HG03571 (cell line): ENCODE results near the gene OPTN.
"Not testable (repeated sequence)": the region's sequence is repeated elsewhere in the genome, so short reads cannot be mapped to it uniquely, and the experiment has no call there.

Experiments used
- ATAC-seq: cut with Tn5 transposase; IDR thresholded peaks from one replicate; pipeline ENCODE4 v1.9.1; 2021; ENCODE audit not compliant: unreplicated experiment

Gene OPTN

GRCh38 chr10:13118784-13119410 lies 18.9 kb downstream of the OPTN start:
- no peak for ATAC-seq

- no peak for ATAC-seq
These were observed 21.0 kb downstream of the OPTN start for GRCh38 chr10:13120786-13121499.

GRCh38 chr10:13121500-13121854 lies 21.5 kb downstream of the OPTN start:
- ATAC-seq = no peak

GRCh38 chr10:13136651-13137050 lies 36.7 kb downstream of the OPTN start:
- no peak for ATAC-seq

GRCh38 chr10:13139150-13139549 lies 39.2 kb downstream of the OPTN start:
- ATAC-seq = no peak

GRCh38 chr10:13139676-13140075 lies 39.7 kb downstream of the OPTN start:
- ATAC-seq = no peak

- ATAC-seq = no peak
These were observed 40.7 kb downstream of the OPTN start for GRCh38 chr10:13140627-13141190.

GRCh38 chr10:13143766-13144165 lies 43.8 kb downstream of the OPTN start:
- ATAC-seq = no peak

GRCh38 chr10:13144814-13145213 lies 44.9 kb downstream of the OPTN start:
- no peak for ATAC-seq

- ATAC-seq = no peak
These were observed 46.4 kb downstream of the OPTN start for GRCh38 chr10:13146379-13146778.

- no peak for ATAC-seq
These were observed 47.2 kb downstream of the OPTN start for GRCh38 chr10:13147161-13147560.

- ATAC-seq = no peak
These were observed 52.3 kb downstream of the OPTN start for GRCh38 chr10:13152296-13152695.

GRCh38 chr10:13155860-13156259 lies 55.9 kb downstream of the OPTN start:
- not testable (repeated sequence) for ATAC-seq

GRCh38 chr10:13158401-13158800 lies 58.4 kb downstream of the OPTN start:
- ATAC-seq = no peak

- ATAC-seq = peak; percentile 98
These were observed 61.2 kb downstream of the OPTN start, which contains the start of gene MCM10 for GRCh38 chr10:13160934-13161856. TSS of gene MCM10 (plus strand) at chr10:13161558. CDS start at chr10:13164203, 2,645 bp downstream.

- peak; percentile 10 for ATAC-seq
These were observed 61.9 kb downstream of the OPTN start for GRCh38 chr10:13161857-13162271.

- no peak for ATAC-seq
These were observed 63.9 kb downstream of the OPTN start for GRCh38 chr10:13163859-13164258.

GRCh38 chr10:13165177-13165576 lies 65.2 kb downstream of the OPTN start:
- no peak for ATAC-seq

- ATAC-seq = no peak
These were observed 67.6 kb downstream of the OPTN start for GRCh38 chr10:13167568-13167967.

GRCh38 chr10:13168781-13169180 lies 68.8 kb downstream of the OPTN start:
- ATAC-seq = no peak

GRCh38 chr10:13173616-13174015 lies 73.7 kb downstream of the OPTN start:
- ATAC-seq = no peak
